CD4-positive, alpha-beta T cell treated with Interleukin-2 at 100 ng/mL for 4 hours (primary cell): Measurements from ENCODE around the gene SLC38A10.

Source experiments
- DNase-seq: peaks from one replicate; pipeline ENCODE4 v3.0.0-alpha.2; 2020; ENCODE audit warnings: low spot score

Gene SLC38A10

GRCh38 chr17:81276781-81277180 is 18.3 kb downstream of the SLC38A10 start:
- no peak for DNase-seq

GRCh38 chr17:81274471-81274855 is 20.6 kb downstream of the SLC38A10 start:
- DNase-seq, result no peak

- DNase-seq, result no peak
Measured at GRCh38 chr17:81273698-81274470, 21.2 kb downstream of the SLC38A10 start.

GRCh38 chr17:81272616-81273015 is 22.5 kb downstream of the SLC38A10 start:
- DNase-seq, result no peak

- no peak for DNase-seq
Measured at GRCh38 chr17:81271226-81271625, 23.9 kb downstream of the SLC38A10 start.

- no peak for DNase-seq
Measured at GRCh38 chr17:81270279-81270678, 24.8 kb downstream of the SLC38A10 start.

- DNase-seq, result no peak
Measured at GRCh38 chr17:81267390-81268067, 27.6 kb downstream of the SLC38A10 start.

- DNase-seq, result no peak
Measured at GRCh38 chr17:81265576-81265975, 29.5 kb downstream of the SLC38A10 start.

- DNase-seq, result no peak
Measured at GRCh38 chr17:81264640-81265039, 30.5 kb downstream of the SLC38A10 start.

- DNase-seq, result no peak
Measured at GRCh38 chr17:81263371-81264181, 31.5 kb downstream of the SLC38A10 start.

- DNase-seq, result no peak
Measured at GRCh38 chr17:81261582-81262336, 33.3 kb downstream of the SLC38A10 start.

- no peak for DNase-seq
Measured at GRCh38 chr17:81261096-81261495, 34.0 kb downstream of the SLC38A10 start.

GRCh38 chr17:81260641-81261040 is 34.5 kb downstream of the SLC38A10 start:
- DNase-seq, result no peak

GRCh38 chr17:81260171-81260570 is 34.9 kb downstream of the SLC38A10 start:
- DNase-seq, result no peak

GRCh38 chr17:81259058-81259605 is 36.0 kb downstream of the SLC38A10 start:
- no peak for DNase-seq

- DNase-seq, result no peak
Measured at GRCh38 chr17:81258292-81258691, 36.8 kb downstream of the SLC38A10 start.

GRCh38 chr17:81257533-81257932 is 37.6 kb downstream of the SLC38A10 start:
- no peak for DNase-seq

- no peak for DNase-seq
Measured at GRCh38 chr17:81256616-81257015, 38.5 kb downstream of the SLC38A10 start.

- no peak for DNase-seq
Measured at GRCh38 chr17:81254955-81255717, 40.0 kb downstream of the SLC38A10 start.

- peak; percentile 61 for DNase-seq
Measured at GRCh38 chr17:81253358-81254131, 41.6 kb downstream of the SLC38A10 start.
